KBM-7 (cell line): ENCODE measurements around the gene PHLDB1.
A peak's percentile ranks its signal among the peaks of the same experiment; 100 is the strongest.
"Not testable (repeated sequence)": the region's sequence is repeated elsewhere in the genome, so short reads cannot be mapped to it uniquely, and the experiment has no call there.

Source experiments
- DNase-seq: peaks from one replicate; pipeline ENCODE4 v3.0.0-alpha.2; 2015
- in situ Hi-C: fragments of 300-500 bp; cut with MboI; formaldehyde crosslinking; loops from 2 replicates; pipeline ENCODE4 v1.14.3; 2020; ENCODE audit warnings: low sequenced_read_pairs, low pct_unique_long_range_greater_than_20kb, mixed read lengths

The PHLDB1 gene

DNA sequence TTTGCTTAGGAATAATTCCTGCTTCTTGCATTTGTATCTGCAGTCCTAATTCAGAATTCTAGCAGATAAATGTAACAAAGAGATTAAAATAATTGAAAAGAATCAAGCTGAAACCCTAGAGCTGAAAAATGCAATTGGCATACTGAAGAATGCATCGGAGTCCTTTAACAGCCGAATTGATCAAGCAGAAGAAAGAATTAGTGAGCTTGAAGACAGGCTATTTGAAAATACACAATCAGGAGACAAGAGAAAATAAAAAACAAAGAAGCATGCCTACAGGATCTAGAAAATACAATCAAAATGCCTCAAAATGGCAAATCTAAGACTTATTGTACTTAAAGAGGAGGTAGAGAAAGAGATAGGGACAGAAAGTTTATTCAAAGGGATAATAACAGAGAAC lies 63.8 kb downstream of the PHLDB1 start:
- DNase-seq = no peak
- in situ Hi-C loops = no loop called here

DNA sequence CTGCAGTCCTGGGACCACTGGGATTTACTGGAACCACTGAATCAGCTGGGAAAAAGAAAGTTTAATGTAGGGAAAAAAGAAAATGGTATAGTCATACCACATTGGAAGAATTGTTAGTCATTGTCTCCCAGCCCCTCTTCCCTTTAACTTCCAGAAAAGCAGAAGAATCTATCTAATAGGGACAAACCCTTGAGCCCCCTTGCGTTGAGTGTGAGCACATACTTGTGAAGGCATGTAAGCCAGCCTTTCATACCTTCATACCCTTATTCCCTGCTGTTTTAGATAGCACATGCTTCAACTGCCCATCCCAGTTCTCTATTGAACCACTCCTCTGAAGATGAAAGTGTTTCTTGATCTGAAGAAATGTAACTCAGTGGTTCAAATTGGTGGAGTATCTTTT lies 65.4 kb downstream of the PHLDB1 start:
- DNase-seq = peak; percentile 53
- in situ Hi-C loops = no loop called here

DNA sequence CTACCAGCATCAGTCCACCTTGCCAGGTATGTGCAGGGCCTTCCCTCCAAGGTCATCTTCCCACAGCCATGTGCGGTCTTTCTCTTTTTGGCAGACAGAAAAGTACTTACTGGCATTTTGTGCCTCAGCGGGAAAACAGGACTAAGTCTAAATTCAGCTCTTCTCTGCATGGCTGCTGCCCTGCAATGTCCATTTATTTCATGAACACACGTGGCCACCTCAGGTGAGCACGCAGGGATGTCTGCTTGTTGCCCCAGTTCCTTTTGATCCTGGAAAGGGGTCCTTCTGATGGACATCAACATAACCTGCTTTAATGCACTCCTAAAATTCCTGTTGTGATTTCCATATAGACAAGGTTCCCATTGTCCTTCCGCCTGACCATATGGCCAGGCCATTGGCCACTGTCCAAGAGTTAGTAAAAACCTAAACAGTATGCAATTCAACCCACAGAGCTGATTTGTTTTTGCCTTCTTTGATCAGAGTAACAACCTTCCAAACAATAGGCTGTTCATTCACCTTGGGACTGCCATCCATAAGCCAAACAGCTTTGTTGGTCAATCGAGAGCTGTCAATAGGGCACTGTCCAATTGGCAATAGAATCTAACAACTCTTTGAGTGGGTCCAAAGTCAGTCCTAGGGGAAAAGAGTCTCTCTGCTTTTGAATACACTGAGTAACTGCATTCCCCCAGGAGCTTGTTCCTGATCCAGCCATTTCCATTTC lies 66.1 kb downstream of the PHLDB1 start:
- no peak for DNase-seq

DNA sequence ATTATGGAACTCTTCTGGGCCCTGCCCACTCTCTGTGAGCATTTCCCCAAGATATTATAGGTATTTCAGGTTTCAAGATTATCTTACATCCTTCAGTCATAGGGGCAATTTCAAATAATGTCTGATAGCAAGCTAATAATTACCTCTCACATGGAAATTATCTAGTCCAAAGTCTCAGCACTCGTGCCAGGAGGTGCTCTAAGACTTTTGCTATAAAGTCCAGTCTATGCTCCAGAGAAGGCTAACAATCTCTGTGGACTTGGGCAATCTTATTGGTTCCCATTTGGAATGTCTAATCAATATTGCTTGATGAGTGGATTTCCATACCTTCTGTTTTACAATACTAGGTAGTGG lies 66.6 kb downstream of the PHLDB1 start:
- in situ Hi-C loops = no loop called here
- no peak for DNase-seq

More for the DNA sequence above, 66.1 kb downstream of the PHLDB1 start:
- in situ Hi-C loops = no loop called here

DNA sequence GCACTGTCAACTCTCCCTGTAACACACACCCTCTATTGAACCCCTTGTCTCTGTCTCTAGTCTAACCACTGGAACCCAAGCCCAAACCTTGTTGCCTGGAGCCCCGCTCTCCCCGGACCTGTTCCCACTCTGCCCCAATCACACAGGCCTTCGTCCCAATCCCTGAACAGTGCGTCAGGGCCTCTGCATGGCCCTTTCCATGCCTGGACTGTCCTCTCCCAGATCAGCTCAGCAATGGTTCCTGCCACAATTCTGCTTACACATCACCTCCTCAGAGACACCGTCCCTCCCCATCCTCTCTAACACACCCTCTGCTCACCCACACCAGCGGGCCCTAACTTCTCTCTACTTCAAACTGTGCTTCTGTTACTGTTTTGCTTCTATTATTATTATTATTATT lies 70.6 kb downstream of the PHLDB1 start:
- DNase-seq = no peak
- in situ Hi-C loops = no loop called here

DNA sequence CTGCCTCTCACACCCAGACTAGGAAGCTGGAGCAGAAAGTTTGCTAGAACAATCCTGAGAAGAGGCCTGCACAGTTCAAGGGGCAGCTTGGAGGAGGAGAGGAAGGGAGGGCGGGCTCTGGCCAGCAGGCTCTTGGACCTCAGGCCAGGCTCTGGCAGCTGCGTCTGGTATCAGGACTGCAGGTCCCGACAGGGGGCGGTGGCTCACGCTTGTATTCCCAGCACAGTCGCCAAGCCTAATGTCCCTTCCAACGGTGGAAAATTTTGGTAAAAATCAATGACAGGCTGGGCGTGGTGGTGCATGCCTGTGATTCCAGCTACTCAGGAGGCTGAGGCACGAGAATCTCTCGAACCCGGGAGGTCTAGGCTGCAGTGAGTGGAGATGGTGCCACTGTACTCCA lies 71.5 kb downstream of the PHLDB1 start:
- DNase-seq, in situ Hi-C loops: not testable (repeated sequence)

DNA sequence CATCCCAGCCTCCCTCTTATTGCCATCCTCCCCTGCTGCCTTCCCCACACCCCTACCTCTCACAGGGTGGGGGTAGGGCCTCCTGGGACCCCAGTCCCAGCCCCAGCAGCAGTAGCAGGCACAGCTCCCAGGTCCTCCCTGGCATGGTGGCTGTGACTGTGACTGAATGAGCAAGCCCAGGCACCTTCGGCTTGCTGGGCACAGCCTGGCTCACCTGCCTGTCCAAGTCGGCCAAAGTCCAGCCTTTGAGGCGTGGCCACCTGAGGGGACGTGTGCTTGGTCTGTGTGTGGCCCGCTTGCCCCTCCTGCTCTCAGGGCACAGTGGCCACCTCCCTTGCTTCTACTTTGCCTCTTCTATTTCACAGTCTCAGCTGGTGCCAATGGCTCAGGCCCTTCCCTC lies 72.1 kb downstream of the PHLDB1 start, which contains the start of gene TREH:
TSS of gene TREH (minus strand) at position 168 of the 400 bp plus-strand sequence. CDS start at position 145, 23 bp downstream.
- no peak for DNase-seq
- in situ Hi-C loops = no loop called here

DNA sequence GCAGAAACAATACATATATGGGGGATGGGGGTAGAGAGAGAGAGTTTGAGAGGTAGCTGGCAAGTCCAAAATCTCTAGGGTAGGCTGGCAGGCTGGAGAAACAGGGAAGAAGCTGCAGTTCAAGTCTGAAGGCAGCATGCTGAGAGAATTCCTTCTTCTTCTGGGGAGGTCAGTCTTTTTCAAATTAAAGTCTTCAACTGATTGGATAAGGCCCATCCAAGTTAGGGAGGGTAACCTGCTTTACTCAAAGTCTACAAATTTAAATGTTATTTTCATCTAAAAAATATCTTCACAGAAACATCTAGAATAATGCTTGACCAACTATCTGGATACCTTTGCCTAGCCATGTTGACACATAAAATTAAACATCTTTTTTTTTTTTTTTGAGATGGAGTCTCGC lies 75.0 kb downstream of the PHLDB1 start:
- in situ Hi-C loops = no loop called here

DNA sequence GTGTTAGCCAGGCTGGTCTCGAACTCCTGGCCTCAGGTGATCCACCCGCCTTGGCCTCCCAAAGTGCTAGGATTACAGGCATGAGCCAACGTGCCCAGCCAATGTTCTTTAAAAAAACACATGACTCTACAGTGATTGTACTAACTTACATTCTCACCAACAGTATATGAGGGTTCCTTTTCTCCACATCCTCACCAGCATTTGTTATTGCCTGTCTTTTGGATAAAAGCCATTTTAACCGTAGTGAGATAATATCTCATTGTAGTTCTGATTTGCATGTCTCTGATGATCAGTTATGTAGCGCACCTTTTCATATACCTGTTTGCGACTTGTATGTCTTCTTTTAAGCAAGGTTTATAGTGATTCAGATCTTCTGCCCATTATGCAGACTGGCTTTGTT lies 75.5 kb downstream of the PHLDB1 start:
- DNase-seq, in situ Hi-C loops: not testable (repeated sequence)

More for the DNA sequence above, 75.0 kb downstream of the PHLDB1 start:
- no peak for DNase-seq

DNA sequence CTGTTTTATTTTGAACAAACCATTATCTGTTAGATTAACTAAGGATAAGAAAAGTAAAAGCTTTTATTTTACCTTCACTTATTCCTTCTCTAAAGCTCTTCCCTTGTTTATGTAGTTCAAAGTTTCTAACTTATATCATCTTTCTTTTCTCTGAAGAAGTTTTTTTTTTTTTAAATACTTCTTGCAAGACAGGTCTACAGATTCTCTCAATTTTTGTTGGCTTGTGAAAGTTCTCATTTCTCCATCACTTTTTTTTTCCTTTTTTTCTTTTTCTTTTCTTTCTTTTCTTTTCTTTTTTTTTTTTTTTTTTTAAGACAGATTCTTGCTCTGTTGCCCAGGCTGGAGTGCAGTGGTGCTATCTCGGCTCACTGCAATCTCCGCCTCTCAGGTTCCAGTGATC lies 76.8 kb downstream of the PHLDB1 start:
- in situ Hi-C loops = no loop called here
- DNase-seq = no peak

DNA sequence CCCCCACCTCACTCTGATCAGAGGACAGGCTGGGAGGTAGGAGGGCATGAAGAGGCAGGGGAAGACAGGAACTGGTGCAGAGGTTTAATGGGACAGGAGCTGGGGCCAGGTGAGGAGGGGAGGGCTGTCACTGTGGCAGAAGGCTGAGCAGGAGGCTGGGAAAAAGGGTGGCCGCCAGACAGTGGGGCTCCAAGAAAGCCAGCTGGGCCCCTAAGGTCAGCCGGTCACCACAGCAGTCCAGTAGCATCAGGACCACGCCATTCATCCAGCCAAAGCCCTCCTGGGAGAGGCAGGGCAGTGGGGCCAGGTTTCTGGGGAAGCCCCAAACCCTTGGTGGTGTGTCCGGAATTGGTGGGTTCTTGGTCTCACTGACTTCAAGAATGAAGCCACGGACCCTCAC lies 80.5 kb downstream of the PHLDB1 start:
- in situ Hi-C loops = no loop called here
- no peak for DNase-seq

DNA sequence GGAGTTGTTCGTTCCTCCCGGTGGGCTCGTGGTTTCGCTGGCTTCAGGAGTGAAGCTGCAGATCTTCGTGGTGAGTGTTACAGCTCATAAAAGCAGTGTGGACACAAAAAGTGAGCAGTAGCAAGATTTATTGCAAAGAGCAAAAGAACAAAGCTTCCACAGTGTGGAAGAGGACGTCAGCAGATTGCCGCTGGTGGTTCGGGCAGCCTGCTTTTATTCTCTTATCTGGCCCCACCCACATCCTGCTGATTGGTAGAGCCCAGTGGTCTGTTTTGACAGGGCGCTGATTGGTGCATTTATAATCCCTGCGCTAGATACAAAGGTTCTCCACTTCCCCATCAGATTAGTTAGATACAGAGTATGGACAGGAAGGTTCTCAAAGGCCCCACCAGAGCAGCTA lies 80.9 kb downstream of the PHLDB1 start:
- in situ Hi-C loops, DNase-seq: not testable (repeated sequence)

DNA sequence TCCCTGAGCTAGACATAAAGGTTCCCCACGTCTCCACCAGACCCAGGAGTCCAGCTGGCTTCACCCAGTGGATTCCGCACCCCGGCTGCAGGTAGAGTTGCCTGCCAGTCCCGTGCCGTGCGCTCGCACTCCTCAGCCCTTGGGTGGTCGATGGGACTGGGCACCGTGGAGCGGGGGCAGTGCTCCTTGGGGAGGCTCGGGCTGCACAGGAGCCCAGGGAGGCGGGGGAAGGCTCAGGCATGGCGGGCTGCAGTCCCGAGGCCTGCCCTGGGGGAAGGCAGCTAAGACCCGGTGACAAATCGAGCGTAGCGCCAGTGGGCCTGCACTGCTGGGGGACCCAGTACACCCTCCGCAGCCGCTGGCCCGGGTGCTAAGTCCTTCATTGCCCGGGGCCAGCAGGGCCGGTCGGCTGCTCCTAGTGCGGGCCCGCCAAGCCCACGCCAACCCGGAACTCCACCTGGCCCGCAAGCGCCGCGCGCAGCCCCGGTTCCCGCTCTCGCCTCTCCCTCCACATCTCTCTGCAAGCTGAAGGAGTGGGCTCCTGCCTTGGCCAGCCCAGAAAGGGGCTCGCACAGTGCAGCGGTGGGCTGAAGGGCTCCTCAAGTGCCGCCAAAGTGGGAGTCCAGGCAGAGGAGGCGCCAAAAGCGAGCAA lies 81.6 kb downstream of the PHLDB1 start:
- in situ Hi-C loops = no loop called here
- no peak for DNase-seq

DNA sequence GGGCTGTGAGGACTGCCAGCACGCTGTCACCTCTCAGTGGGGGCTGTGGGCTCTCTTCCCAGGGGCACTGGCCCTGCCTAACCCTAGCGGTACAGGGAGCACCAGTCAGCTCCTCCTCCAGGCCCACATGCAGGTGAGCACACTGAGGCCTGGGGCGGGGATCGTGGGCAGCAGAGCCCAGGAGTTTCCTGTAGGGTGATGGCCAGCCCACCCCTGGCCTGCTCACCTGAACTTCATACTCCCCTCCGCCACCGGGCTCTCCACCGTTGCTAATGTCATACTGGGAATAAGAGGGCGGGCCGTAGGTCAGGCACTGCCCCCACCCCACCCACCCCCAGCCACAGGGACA lies 82.1 kb downstream of the PHLDB1 start:
- DNase-seq = no peak

DNA sequence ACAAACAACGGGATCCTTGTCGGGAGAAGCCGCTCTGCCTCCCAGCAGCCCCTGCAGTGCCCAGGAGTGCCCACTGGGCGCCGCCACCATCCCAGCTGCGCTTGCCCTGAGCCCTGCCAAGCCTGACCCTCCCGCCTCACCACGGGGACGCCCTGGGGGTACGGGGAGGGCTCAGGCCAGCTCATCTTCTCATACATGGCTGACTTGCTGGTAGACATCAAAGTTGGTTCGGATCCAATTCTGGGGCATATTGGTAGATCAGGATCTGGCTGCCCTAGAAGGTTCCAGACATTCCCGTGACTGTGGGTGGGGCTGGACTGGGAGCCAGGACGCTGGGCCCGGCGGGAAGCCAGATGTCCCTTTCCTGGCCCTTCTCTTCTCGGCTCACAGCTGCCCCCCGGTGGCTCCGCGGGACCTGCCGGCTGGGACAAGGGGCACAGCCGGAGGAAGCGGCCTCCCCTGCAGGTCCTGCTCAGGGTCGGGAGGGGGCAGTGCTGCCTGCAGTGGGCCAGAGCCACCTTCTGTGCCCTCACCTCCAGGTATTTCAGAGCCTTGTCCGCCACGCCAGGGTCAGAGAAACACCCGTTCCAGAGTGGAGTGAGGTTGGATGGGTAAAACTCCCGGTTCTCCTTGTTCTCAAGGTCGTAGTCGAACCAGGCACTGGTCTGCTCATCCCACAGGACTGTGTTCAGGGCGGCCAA lies 82.6 kb downstream of the PHLDB1 start:
- DNase-seq = peak; percentile 77
- in situ Hi-C loops = no loop called here

More for the DNA sequence above, 82.1 kb downstream of the PHLDB1 start:
- in situ Hi-C loops = no loop called here

DNA sequence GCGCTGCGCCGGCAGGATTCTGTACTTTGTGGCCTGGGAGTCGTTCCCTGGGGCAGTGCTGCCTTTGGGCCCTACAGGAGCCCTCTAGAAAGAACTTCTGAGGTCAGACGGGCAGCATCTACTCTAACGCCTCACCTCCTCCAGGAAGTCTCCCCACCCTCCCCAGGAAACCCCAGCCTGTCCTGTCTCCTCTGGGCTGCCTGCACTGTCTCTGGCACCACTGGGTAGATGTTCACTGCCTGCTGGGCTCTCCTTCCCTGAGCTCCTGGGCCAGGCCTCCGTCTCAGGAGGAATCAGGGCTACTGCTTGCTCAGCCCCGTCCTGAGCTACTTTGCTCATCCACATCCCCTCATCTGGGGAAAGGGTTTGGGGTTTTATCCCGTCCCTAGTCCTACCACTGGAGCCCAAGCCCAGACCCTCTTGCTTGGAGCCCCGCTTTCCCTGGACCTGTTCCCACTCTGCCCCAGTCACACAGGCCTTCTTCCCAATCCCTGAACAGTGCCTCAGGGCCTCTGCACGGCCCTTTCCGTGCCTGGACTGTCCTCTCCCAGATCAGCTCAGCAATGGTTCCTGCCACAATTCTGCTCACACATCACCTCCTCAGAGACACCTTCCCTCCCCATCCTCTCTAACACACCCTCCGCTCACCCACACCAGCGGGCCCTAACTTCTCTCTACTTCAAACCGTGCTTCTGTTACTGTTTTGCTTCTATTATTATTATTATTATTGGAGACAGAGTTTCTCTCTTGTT lies 83.3 kb downstream of the PHLDB1 start:
- no peak for DNase-seq
- in situ Hi-C loops = no loop called here

DNA sequence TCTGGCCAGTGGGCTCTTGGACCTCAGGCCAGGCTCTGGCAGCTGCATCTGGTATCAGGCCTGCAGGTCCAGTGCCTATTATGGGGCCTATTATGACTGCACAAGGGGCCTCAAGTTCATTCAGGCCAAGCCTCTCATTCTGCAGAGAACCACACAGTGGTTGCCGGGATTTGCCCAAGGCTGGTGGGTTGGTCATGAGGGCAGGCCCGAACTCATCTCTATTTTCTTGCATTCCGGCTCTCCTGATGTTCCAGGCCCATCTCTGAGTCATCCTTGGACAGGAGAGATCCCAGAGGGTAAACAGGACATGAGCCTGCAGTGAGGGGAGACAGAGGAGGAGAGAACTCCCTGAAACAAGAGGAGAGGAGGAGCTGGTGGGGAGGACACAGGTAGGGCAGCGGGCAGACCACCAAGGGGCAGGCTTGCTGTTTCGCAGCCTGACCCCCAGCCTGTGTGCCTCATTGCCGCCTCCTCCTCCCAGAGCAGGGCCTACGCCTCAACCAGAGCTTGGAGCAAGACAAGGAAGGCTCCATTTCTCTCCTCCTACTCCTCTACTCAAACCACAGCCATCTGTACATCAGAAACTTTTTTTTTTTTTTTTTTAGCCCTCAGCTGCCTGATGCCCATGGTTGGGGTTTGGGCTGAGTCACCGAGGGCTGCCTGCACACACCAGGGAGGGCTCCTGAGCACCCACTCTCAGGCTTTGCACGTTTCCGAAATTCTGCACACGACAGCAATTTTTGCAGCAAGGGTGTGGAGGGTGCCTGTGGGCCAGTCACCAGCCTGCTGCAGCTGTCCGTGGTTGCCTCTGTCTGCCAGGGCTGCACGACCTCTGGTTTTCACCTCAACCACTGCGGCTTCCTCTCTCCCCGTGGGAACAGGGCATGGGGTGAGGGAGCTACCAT lies 84.8 kb downstream of the PHLDB1 start:
- in situ Hi-C loops = no loop called here
- DNase-seq = no peak

DNA sequence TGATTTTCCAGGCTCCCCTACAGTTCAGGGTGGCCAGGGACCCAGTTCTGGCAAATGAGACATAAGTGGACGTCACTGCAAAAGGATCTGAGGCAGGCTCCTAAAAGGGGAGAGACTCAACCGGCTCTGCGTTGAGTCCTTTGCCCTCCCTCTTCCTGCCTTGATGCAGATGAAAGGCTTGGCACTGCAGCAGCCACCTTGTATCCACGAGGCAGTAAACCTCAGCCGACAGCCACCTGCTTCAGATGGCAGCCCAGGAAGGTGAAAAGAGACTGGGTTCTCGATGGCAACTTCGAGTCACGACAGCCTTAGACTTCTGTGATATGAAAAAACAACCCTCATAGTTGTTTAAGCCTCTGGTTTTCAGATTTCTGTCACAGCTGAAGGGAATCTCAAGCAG lies 86.8 kb downstream of the PHLDB1 start:
- in situ Hi-C loops = no loop called here
- no peak for DNase-seq

DNA sequence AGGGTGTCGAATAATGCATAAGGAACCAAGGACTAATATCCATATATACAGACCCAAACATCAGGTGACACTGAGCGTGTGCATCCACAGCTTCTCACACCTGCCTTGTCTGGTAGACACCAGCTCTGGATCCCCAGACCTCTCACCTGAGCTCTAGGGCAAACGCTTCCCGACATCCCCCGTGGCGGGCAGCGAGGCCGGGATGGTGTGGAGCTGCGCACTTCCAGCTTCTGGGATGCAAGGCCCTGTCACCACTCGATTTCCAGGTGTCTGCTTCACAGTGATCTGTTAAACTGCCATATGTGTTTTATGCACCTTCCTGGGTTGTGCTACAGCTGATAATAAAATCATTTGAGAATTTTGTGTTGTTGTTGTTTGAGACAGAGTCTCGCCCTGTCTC lies 87.4 kb downstream of the PHLDB1 start:
- DNase-seq = no peak
- in situ Hi-C loops = no loop called here
